Epidermal melanocyte (primary cell): ENCODE results near the gene PPT1.
"Not testable (repeated sequence)": the region's sequence is repeated elsewhere in the genome, so short reads cannot be mapped to it uniquely, and the experiment has no call there.

ENCODE experiments used
- DNase-seq: peaks from one replicate; pipeline ENCODE4 v3.0.0; 2011; ENCODE audit warnings: low spot score; ENCODE audit not compliant: insufficient read length

The PPT1 gene

GRCh38 chr1:40057310-40058030 is 39.6 kb downstream of the PPT1 start:
- no peak for DNase-seq

- no peak for DNase-seq
Observed at GRCh38 chr1:40056519-40057309, 40.3 kb downstream of the PPT1 start.

DNA sequence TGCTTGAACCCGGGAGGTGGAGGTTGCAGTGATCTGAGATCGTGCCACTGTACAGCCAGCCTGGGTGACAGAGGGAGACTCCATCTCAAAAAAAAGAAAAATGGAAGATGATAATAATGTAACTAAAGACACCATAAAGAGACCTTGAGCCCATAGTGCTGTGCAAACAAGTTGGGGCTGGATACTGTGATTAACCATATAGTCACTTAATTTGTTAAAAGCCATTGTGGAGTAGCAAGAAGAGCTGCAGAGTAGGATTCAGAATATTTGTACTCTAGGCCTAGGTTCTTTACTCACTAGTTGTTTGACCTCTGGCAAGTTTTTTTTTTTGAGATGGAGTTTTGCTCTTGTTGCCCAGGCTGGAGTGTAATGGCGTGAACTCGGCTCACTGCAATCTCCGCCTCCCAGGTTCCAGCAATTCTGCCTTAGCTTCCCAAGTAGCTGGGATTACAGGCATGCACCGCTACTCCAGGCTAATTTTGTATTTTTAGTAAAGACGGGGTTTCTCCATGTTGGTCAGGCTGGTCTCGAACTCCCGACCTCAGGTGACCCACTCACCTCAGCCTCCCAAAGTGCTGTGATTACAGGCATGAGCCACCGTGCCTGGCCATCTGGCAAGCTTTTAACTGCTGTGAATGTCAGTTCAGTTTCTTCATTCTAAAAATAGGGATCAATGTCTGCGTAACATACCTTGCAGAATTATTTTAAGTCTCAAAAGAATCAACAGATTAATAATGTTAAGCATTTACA is 43.7 kb downstream of the PPT1 start:
- DNase-seq = no peak

DNA sequence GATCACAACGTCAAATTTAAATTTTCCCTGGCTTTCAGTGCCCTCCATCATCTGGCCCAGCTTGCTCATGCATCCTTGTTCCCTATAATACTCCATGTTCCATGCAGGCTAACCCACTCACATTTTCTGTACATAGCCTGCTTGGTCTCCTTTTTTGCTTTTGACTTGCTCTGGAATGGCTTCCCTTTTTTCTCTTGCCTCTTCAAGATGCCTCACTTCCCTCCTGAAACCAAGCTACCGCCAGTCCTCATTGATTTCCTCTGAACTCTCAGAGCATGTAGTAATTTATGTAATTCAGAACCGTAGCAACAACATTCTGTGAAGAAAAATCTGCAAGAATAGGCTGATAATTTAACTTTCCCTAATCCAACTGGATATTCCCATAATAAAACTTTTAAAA is 46.2 kb downstream of the PPT1 start:
- DNase-seq = no peak

DNA sequence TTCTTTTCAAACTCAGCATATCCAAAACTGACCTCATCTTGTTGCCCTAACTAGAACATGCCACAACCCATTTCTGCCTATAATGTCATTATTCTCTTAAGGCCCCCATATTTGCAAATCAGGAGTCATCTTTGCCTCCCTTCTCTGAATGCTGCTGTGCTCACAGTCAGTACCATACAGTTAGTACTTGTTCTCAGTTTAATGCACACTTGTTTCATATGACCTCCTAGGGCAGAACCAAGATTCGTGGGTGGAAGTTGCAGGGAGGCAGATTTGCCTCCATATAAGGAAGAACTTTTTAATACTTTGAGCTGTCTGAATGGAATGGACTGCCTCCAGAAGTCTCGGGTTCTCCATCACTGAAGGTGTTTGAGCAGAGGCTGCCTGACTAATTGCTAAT is 47.3 kb downstream of the PPT1 start:
- no peak for DNase-seq

DNA sequence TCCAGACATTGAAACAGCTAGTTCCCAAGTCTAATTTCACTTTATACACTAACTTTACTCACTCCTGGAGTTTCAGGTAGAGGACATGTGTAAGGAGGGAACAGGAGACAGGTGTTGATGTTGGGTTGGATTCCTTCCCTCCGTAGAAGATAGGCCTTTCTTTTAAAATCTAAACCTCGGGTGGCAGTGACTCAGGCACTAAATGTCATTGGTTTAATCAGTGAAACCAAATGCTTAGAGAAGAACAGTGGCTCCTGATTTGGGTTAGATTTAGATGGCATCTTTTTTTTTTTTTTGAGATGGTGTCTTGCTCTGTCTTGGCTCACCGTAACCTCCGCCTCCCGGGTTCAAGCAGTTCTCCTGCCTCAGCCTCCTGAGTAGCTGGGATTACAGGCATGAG is 49.3 kb downstream of the PPT1 start:
- no peak for DNase-seq

DNA sequence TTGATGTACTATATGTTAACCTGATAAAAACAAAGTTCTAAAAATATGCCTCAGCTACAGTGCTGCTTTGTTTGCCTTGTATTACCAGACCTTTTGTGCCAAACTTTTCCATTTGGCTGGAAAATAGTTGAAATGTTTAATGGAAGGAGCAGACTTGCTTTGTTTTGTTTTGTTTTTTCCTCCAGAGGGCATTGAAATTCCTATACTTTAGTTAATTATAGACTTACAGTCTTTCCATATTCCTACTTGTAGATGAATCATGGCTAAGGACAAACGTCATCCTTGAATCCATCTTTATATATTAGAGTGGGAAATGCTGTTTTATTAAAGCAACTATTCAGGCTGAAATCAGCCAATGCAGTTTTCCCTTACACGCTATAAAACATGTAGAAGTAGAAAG is 49.8 kb downstream of the PPT1 start:
- no peak for DNase-seq

DNA sequence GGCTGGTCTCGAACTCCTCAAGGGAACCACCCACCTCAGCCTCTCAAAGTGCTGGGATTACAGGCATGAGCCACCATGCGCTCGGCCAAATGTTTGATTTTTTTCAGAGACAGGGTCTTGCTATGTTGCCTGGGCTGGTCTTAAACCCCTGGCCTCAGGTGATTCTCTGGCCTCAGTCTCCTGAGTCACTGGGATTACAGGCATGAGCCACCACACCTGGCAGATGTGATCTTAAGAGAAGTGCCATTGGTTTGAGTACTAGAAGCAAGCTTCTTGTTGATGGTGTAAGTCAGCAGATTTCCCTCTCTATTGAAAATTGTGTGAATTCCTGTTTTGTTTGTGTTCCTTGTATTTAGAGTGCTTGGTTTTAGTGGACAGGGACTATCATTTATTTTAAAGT is 51.3 kb downstream of the PPT1 start:
- DNase-seq = no peak

- DNase-seq = no peak
Observed at GRCh38 chr1:40045182-40045581, 51.9 kb downstream of the PPT1 start.

- no peak for DNase-seq
Observed at GRCh38 chr1:40044110-40044509, 52.9 kb downstream of the PPT1 start.

GRCh38 chr1:40042341-40042740 is 54.7 kb downstream of the PPT1 start:
- DNase-seq = no peak

DNA sequence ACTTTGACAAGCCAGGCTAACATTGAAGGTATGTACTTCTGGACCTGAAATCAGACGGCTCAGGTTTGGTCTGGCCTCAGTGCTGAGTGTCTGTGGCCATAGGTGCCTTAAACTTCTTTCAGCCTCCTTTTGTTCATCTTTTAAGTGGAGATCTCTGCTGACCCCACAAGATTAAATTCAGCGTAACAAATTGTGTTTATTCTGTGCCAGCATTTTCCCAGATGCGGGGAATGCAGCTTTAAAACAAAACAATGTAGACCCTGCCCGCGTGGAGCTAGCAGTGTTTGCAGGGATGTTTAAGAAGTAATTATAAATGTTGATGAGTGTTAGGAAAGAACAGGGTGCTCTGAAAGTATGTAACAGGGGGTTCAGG is 55.6 kb downstream of the PPT1 start:
- DNase-seq = no peak

DNA sequence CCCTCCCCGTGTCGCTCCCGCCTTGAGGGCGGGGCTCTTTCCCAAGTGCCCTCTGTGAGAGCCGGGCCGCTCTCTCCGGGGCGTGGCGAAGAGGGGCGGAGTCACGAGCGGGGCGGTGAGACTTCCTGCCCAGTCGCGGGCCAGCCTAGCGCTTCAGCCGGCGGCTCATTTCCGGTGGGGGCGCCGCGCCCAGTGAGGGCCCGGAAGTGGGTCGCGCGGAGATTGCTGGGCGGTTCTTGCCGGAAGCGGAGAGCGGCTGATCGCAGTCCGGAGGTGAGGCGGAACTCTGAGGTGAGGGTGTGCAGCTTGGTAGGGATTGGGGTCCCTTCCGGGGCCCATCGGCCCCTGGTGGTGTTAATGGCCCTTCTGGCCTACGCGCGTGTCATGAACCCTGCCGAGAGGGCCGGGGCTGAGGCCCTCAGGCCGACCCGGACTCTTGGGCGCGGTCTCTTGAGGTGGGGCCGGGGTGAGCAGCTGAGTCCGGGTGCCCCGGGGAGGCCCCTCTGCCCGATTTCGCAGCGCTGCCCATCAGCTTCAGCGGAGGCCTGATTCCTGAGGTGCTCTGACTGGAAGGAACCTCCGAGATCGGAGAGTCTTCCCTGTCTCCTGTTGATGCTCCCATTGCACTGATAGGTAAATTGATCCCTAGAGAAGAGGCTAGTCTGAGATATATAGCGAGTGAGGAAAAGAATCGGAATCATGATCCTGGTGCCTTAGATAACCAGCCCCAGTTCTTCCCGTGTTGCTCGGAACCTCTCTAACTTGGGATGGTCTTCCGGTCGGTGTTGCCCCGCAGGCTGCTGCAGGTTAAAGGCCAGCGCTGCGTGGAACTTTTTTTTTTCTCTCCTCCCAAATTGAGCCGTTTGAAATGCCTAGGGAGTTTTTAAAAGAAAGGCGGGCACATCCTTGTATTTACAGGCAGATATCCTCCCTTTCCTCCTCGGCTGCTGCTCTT is 56.3 kb downstream of the PPT1 start, which contains the start of gene CAP1:
Gene CAP1, plus strand, starts transcription at position 219 of the 955 bp plus-strand sequence. CDS start 18,618 bp downstream, outside the sequence.
- peak; percentile 71 for DNase-seq

DNA sequence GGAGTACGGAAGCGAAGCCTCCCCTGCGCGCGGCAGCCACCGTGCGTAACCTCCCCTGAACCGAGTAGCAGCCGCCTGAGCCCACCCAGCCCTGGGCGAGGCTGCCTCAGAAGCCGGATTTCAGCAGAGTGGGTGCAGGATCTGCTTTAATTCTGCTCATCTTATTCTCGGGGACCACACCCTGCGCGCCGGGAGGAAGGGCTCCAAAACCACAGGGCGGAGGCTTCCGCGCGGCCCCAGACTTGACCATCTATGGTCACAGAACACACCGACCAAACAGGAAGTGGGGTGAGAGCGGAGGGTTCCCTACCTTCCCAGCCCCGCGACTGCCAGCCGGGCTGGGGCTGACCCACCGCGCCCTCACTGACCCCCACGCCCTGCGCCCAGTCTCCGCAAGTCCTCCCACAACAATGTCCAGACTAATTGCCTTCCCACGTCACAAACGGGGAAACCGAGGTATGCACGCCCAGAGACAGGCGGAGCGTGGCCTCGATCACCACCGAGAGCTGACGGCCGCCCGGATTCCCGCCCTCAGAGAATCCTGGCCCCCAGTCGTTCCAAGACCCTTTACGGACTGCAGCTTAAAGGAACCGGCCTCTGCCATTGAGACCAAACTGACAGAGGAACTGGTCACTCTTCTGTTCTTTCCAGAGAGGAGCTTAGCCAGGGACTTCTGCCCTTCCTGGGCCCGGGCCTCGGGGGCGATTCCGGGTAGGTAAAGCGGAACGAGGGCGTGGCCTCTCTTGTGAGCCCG is 57.1 kb downstream of the PPT1 start:
- DNase-seq = peak; percentile 31

DNA sequence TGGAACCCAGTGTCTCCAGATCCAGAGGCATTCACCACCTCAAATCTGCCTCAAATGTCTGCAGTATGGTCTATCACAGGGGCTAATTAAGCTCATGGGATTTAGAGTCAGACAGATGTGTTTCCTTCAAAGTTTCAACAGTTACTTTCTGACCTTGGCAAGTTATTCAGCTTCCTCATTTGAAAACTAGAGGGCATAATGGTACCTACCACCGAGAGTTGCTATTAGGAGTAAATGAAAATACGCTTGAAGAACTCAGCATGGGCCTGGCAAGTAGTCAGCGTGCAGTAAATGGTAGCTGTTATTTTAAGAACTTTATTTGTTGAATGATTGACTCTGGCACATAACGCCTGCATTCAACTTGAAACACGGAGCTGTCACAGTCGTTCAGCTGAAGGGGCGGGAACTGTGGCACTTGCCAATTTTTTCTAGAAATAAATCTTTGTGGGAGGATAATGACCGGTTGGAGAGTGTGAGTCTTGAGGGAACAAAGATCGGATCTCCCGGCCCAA is 57.8 kb downstream of the PPT1 start:
- DNase-seq = no peak

- no peak for DNase-seq
Observed at GRCh38 chr1:40038697-40039096, 58.4 kb downstream of the PPT1 start.

- DNase-seq = not testable (repeated sequence)
Observed at GRCh38 chr1:40037254-40037653, 59.8 kb downstream of the PPT1 start.

DNA sequence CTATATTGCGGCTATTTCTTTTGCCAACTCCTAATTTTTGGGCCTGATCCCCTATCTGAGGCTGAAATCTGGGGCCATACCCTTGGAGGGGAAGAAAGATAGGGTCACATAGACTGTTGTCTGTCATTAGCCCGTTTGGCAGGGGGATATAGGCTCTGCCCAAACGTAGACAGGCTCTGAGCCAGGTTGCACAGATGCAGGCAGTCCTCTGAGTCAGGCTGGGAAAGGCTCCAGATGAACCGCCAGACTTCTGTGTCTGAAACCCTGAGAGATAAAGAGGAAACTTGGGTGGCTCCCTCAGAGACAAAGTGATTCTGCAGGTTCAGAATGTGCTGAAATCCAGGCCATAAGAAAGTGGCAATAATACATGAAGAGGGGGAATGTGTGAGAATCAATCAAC is 60.5 kb downstream of the PPT1 start:
- no peak for DNase-seq

GRCh38 chr1:40034869-40035268 is 62.2 kb downstream of the PPT1 start:
- DNase-seq = no peak
